Kidney (tissue), 14 donors: ENCODE results near the gene SMIM22. TPM values are rescaled to one million over a fixed set of nuclear protein-coding genes. Genes with fewer than 3 reads are reported as not detected.

Source experiments
- DNase-seq, 5 donors: peaks; one replicate each; pipeline ENCODE4 v3.0.0-alpha.2; 2013 to 2020
- FAIRE-seq: peaks from 2 replicates; lab custom pipeline; 2012; peaks lifted over from hg19 to GRCh38; lab: Jason Lieb, UNC
- H3K27ac ChIP-seq, 2 donors: one replicate each; pipeline ENCODE4 v1.7.0; 2013; ENCODE audit warnings: low read depth in 2 of 2, low read length in 2 of 2, inconsistent platforms in 1 of 2
- H3K27me3 ChIP-seq: one replicate; pipeline ENCODE4 v1.7.1; 2013; ENCODE audit warnings: low read length, inconsistent platforms; ENCODE audit not compliant: control insufficient read depth, insufficient read depth
- H3K36me3 ChIP-seq, 3 donors: one replicate each; pipeline versions ENCODE4 v1.7.0 to v1.7.1; 2013; ENCODE audit warnings: low read length in 3 of 3, control low read depth in 1 of 3, inconsistent platforms in 1 of 3; ENCODE audit not compliant: insufficient read depth in 3 of 3, control insufficient read depth in 2 of 3
- H3K4me1 ChIP-seq, 3 donors: one replicate each; pipeline versions ENCODE4 v1.7.0 to v1.7.1; 2013; ENCODE audit warnings: low read length in 3 of 3, inconsistent platforms in 1 of 3, low read depth in 1 of 3; ENCODE audit not compliant: control insufficient read depth in 2 of 3, insufficient read depth in 2 of 3
- H3K4me3 ChIP-seq, 3 donors: one replicate each; pipeline versions ENCODE4 v1.7.0 to v1.8.1; 2013; ENCODE audit warnings: low read length in 3 of 3, control low read depth in 1 of 3, inconsistent platforms in 1 of 3
- H3K9ac ChIP-seq, 3 donors: one replicate each; pipeline versions ENCODE4 v1.7.0 to v1.7.1; 2013; ENCODE audit warnings: low read length in 3 of 3, control low read depth in 1 of 3, inconsistent platforms in 1 of 3
- H3K9me3 ChIP-seq, 3 donors: one replicate each; pipeline versions ENCODE4 v1.7.0 to v1.7.1; 2013; ENCODE audit warnings: low read length in 3 of 3, control low read depth in 1 of 3, inconsistent platforms in 1 of 3; ENCODE audit not compliant: control insufficient read depth in 2 of 3, insufficient read depth in 1 of 3
- intact Hi-C: fragments of 100-400 bp; cut with DNase I; formaldehyde crosslinking; loops from one replicate; pipeline ENCODE4 v1.11.1; 2022
- polyA plus RNA-seq: library from polyadenylated mRNA; stranded (reverse); fragments of 350-450 nt; fragmentation: Illumina TruSeq; extraction: RNeasy Lipid Tissue Mini Kit (QIAGEN cat#74804); gene quantifications from one replicate; pipeline ENCODE4 v1.2.3, GENCODE V29; 2014; ENCODE audit warnings: low read depth, low replicate concordance; ENCODE audit not compliant: insufficient read depth
- total RNA-seq: library from RNA; stranded (reverse); fragmentation: NEBNext Ultra II Directional; extraction: Animal tissue kit (Norgen Biotek cat#: 25700); gene quantifications from one replicate; pipeline ENCODE4 v1.2.1, GENCODE V29; 2021
- TF ChIP-seq, protein P1 (sequence below): IDR thresholded peaks from 3 replicates; pipeline ENCODE4 v1.5.1; 2012; ENCODE audit warnings: mild to moderate bottlenecking, moderate library complexity, borderline replicate concordance; ENCODE audit not compliant: insufficient read depth; ENCODE audit errors: extremely low read depth
- donor health status: control.
- donor health status: control.
- donor health status: control.
- donor health status: control.
- donor health status: control.
- donor health status: DM: yes; HTN: yes; CAD: no.
- donor health status: Normal renal cell carcinoma (clear cell type).

Gene SMIM22
- total and polyA plus RNA-seq, 2 donors from 2014 or later, result 36.5 to 74.2 TPM

DNA sequence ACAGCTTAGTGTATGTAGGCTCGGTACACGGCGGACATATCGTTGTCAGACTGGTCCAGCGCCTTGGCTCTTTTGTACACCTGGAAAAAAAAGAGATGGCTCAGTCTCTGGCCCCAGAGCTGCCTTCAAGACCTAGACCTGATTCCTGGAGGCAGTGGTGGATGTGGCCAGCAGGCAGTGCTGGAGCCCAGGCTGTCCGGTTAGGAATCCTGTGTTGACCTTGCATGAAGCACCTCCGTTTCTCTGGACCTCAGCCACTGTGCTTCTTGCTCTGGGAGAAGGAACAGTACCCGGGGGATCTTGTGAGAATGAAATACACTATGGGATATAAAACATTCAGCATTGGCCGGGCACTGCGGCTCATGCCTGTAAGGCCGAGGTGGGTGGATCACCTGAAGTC lies 10.1 kb downstream of the SMIM22 start:
- no peak overlapping the region for H3K9ac ChIP-seq
- H3K27ac ChIP-seq, result no peak overlapping the region
- H3K4me1 ChIP-seq, result peaks cover 0 to 14% (median 0%) of the 10 kb centered on the region in 3 donors
- no peak overlapping the region for H3K4me3 ChIP-seq
- no peak for DNase-seq
- H3K36me3 ChIP-seq, result peaks cover 4 to 14% (median 8%) of the 10 kb centered on the region in 3 donors
- no peaks in the 10 kb centered on the region for H3K27me3 ChIP-seq
- intact Hi-C loops, result no loop called here
- TF ChIP-seq, protein P1, sequence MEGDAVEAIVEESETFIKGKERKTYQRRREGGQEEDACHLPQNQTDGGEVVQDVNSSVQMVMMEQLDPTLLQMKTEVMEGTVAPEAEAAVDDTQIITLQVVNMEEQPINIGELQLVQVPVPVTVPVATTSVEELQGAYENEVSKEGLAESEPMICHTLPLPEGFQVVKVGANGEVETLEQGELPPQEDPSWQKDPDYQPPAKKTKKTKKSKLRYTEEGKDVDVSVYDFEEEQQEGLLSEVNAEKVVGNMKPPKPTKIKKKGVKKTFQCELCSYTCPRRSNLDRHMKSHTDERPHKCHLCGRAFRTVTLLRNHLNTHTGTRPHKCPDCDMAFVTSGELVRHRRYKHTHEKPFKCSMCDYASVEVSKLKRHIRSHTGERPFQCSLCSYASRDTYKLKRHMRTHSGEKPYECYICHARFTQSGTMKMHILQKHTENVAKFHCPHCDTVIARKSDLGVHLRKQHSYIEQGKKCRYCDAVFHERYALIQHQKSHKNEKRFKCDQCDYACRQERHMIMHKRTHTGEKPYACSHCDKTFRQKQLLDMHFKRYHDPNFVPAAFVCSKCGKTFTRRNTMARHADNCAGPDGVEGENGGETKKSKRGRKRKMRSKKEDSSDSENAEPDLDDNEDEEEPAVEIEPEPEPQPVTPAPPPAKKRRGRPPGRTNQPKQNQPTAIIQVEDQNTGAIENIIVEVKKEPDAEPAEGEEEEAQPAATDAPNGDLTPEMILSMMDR, result no peak
- FAIRE-seq, result no peak
- no peaks in the 10 kb centered on the region for H3K9me3 ChIP-seq

DNA sequence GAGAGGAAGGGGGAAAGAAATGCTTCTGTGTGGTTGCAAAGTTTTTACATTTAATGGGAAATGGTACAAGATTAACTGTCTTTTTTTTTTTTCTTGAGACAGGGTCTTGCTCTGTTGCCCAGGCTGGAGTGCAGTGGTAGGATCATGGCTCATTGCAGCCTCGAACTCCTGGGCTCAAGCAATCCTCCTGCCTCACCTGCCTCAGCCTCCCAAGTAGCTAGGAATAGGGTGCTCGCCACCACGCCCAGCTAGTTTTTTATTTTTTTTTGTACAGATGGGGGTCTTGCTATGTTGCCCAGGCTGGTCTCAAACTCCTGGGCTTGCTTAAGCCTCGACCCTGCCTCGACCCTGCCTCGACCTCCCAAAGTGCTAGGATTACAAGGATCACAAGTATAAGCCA lies 11.1 kb downstream of the SMIM22 start:
- FAIRE-seq, result no peak

DNA sequence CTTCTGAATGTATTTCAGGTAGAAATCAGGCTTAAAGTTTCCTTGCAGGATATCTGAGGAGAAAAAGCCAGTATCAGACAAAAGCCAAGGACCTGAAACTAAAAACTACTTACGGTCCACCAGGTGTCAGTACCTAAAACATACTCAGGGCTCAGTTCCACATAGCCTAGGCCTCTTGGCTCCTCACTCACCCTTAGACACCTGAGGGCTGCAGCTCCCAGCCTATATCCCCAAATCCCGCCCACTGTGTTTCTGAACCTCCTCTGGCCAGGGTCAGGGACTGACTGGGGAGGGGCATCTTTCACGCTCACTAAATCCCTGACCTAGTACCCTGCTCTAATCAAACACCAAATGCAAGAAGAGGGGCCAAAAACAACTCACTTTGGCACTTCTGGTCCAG lies 16.1 kb downstream of the SMIM22 start:
- intact Hi-C loops, result no loop called here
- Histone ChIP-seq H3K27me3 (no peaks in the 10 kb centered on the region), H3K4me1 (no peaks in the 10 kb centered on the region), H3K4me3 (no peak overlapping the region), H3K9ac (no peak overlapping the region), H3K36me3 (peaks cover 6 to 28% (median 21%) of the 10 kb centered on the region in 3 donors), H3K27ac (no peak overlapping the region), H3K9me3 (no peaks in the 10 kb centered on the region)
- no peak for DNase-seq
- TF ChIP-seq, protein P1, result no peak
- FAIRE-seq, result no peak

More for the DNA sequence above, 11.1 kb downstream of the SMIM22 start:
- H3K9me3 ChIP-seq, result no peaks in the 10 kb centered on the region
- TF ChIP-seq, protein P1, result no peak
- peaks cover 0 to 5% (median 0%) of the 10 kb centered on the region in 3 donors for H3K4me1 ChIP-seq
- H3K4me3 ChIP-seq, result no peak overlapping the region
- no peak for DNase-seq
- no peaks in the 10 kb centered on the region for H3K27me3 ChIP-seq
- no peak overlapping the region for H3K27ac ChIP-seq
- intact Hi-C loops, result no loop called here
- peaks cover 4 to 15% (median 8%) of the 10 kb centered on the region in 3 donors for H3K36me3 ChIP-seq
- H3K9ac ChIP-seq, result no peak overlapping the region

DNA sequence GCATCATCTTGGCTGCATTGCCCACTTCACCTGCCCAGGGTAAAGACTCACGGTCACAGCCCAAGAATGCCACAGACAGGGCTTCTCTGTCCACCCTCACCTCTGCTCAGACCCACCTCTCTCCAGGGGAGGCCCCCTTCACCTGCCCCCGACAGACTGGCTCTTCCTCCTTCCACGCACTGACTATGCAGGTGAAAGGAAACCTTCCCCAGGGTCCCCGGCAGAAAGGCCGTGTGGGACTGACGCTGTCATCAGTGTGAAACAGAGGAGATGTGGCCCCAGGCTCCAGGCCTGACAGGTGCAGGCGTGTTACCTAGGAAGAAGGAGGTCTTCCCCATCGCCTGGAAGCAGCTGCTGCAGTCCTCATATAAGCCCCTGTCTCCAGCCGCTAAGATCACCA lies 16.6 kb downstream of the SMIM22 start:
- H3K9ac ChIP-seq, result no peak overlapping the region
- DNase-seq, result no peak
- TF ChIP-seq, protein P1, result no peak
- intact Hi-C loops, result no loop called here
- H3K4me3 ChIP-seq, result no peak overlapping the region
- peaks cover 6 to 30% (median 21%) of the 10 kb centered on the region in 3 donors for H3K36me3 ChIP-seq
- no peaks in the 10 kb centered on the region for H3K9me3 ChIP-seq
- no peak for FAIRE-seq
- H3K4me1 ChIP-seq, result no peaks in the 10 kb centered on the region
- no peaks in the 10 kb centered on the region for H3K27me3 ChIP-seq
- no peak overlapping the region for H3K27ac ChIP-seq
